Naive thymus-derived CD4-positive, alpha-beta T cell (primary cell): ENCODE measurements around the gene NPB. TPM values are rescaled to one million over a fixed set of nuclear protein-coding genes. Genes with fewer than 3 reads are reported as not detected.
A peak's percentile ranks its signal among the peaks of the same experiment; 100 is the strongest.

Source experiments
- ATAC-seq: fragments of 150-1000 bp; cut with Tn5 transposase; 2 replicates; pipeline ENCODE4 v1.10.0; 2021; ENCODE audit warnings: mild to moderate bottlenecking, moderate library complexity
- CTCF ChIA-PET: fragments of 350-600 bp; sonication (Branson Sonifier 250); formaldehyde crosslinking; loops from one replicate; lab custom pipeline; 2021; ENCODE audit warnings: antibody characterized with exemption; lab: Charles Lee
- POLR2A ChIA-PET: fragments of 350-600 bp; sonication (Branson Sonifier 250); formaldehyde crosslinking; loops from one replicate; lab custom pipeline; 2021; ENCODE audit warnings: antibody characterized with exemption, inconsistent platforms; lab: Charles Lee
- DNase-seq, 9 donors: peaks; one replicate each; pipeline versions ENCODE4 v3.0.0 to v3.0.0-alpha.2; 2020 to 2022; ENCODE audit warnings: mixed read lengths in 1 of 9
- H3K27ac ChIP-seq: one replicate; pipeline ENCODE4 v1.7.0; 2013; ENCODE audit warnings: mild to moderate bottlenecking, low read depth, low read length, moderate library complexity
- H3K27me3 ChIP-seq, 2 donors: one replicate each; pipeline ENCODE4 v1.7.0; 2013; ENCODE audit warnings: low read length in 2 of 2, mild to moderate bottlenecking in 2 of 2, moderate library complexity in 2 of 2; ENCODE audit not compliant: control insufficient read depth in 2 of 2, insufficient read depth in 2 of 2
- H3K36me3 ChIP-seq, 3 experiments: 1 replicate in 2 of 3; 2 replicates in 1 of 3; pipeline ENCODE4 v1.7.0; 2013; ENCODE audit warnings: low read length in 3 of 3, mild to moderate bottlenecking in 3 of 3, moderate library complexity in 1 of 3; ENCODE audit not compliant: insufficient read depth in 3 of 3, control insufficient read depth in 2 of 3
- H3K4me1 ChIP-seq, 2 donors: one replicate each; pipeline ENCODE4 v1.7.0; 2013; ENCODE audit warnings: low read length in 2 of 2, mild to moderate bottlenecking in 2 of 2, moderate library complexity in 1 of 2; ENCODE audit not compliant: control insufficient read depth in 2 of 2, insufficient read depth in 2 of 2
- H3K4me3 ChIP-seq: 2 replicates; pipeline ENCODE4 v1.7.0; 2013; ENCODE audit warnings: mild to moderate bottlenecking, low read length
- H3K9me3 ChIP-seq, 3 experiments: 1 replicate in 2 of 3; 2 replicates in 1 of 3; pipeline ENCODE4 v1.7.0; 2013; ENCODE audit warnings: low read length in 3 of 3; ENCODE audit not compliant: control insufficient read depth in 2 of 3
- H3K27ac Mint-ChIP-seq, 9 donors: one replicate each; pipeline ENCODE4 v1.8.0; 2020 to 2022; ENCODE audit warnings: mixed read lengths in 9 of 9, mild to moderate bottlenecking in 8 of 9, moderate library complexity in 5 of 9, inconsistent platforms in 2 of 9
- H3K27me3 Mint-ChIP-seq, 5 donors: one replicate each; pipeline ENCODE4 v1.8.0; 2021 to 2022; ENCODE audit warnings: mixed read lengths in 5 of 5, mild to moderate bottlenecking in 1 of 5
- H3K36me3 Mint-ChIP-seq, 5 donors: one replicate each; pipeline ENCODE4 v1.8.0; 2020 to 2022; ENCODE audit warnings: mixed read lengths in 5 of 5, mild to moderate bottlenecking in 3 of 5, inconsistent platforms in 1 of 5
- H3K4me1 Mint-ChIP-seq, 7 donors: one replicate each; pipeline ENCODE4 v1.8.0; 2020 to 2022; ENCODE audit warnings: mixed read lengths in 7 of 7, mild to moderate bottlenecking in 3 of 7, inconsistent platforms in 1 of 7
- H3K4me3 Mint-ChIP-seq, 10 donors: one replicate each; pipeline ENCODE4 v1.8.0; 2020 to 2022; ENCODE audit warnings: mild to moderate bottlenecking in 10 of 10, mixed read lengths in 10 of 10, moderate library complexity in 6 of 10, inconsistent platforms in 2 of 10
- H3K9me3 Mint-ChIP-seq, 11 donors: one replicate each; pipeline ENCODE4 v1.8.0; 2020 to 2022; ENCODE audit warnings: mixed read lengths in 11 of 11, mild to moderate bottlenecking in 4 of 11, inconsistent platforms in 1 of 11, moderate library complexity in 1 of 11
- intact Hi-C, 2 donors: fragments of 100-400 bp; cut with micrococcal nuclease; formaldehyde crosslinking; loops; one replicate each; pipeline ENCODE4 v1.15.1; 2023
- polyA plus RNA-seq, 2 donors: library from polyadenylated mRNA; unstranded; fragments of 300-500 nt; fragmentation: Illumina TruSeq; gene quantifications; one replicate each; pipeline ENCODE4 v1.2.3, GENCODE V29; 2021
- total RNA-seq, 6 experiments: library from RNA in 5 of 6; stranded (reverse) in 5 of 6; gene quantifications; 1 replicate in 5 of 6; 2 replicates in 1 of 6; pipeline ENCODE4 v1.2.3 and lab custom pipeline; 2021 to 2026

Gene NPB
- total and polyA plus RNA-seq, 7 experiments from 2014 or later = 0.20 to 0.59 (median 0.51) TPM; not detected in 2

DNA sequence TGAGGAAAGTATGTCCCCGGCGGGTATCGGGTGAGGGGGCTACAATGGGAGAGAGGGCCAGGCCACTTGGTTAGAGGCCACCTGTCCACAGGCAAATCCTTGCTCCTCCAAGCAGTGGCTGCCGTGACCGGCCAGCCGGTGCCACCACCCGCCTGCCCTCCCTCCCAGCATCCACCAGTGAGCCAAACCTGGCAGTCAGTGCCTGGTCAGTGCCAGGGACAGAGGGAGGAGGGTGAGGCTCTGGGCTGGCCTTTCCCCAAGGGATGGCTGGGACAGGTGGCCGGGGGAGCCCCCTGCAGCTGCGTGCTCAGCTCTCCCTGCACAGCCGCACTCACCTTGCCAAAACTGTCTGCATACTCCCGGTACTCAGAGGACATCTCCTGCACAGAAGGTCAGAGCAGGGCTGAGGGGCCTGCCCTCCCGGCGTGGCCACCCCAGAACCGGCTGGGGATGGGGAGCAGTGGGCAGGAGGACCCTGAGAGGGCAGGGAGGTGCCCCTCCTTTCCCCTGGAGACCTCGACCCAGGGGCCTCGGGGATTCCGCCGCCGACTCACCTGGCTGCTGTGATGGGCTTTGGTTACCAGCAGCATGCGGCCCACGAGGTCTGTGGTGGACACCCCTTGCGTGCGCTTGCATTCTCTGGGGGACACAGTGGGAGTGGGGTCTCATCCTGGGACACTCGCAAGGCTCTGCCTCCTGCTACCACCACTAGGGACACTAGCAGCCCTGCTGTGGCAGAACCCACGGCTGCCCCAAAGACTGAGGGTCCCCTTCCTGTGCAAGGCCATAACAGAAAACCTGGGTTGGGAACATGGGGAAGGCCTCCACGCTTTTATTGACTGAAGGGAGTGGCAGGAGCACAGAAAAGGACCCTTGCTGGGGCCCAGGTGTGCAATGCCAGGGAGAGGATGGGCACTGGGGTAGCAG, 5.4 kb downstream of the NPB start:
- Mint-ChIP-seq H3K4me1 (peaks cover 0 to 19% (median 0%) of the 10 kb centered on the region in 7 donors), H3K4me3 (no peak overlapping the region), H3K36me3 (no peaks in the 10 kb centered on the region), H3K9me3 (no peaks in the 10 kb centered on the region), H3K27me3 (no peaks in the 10 kb centered on the region), H3K27ac (no peak overlapping the region)
- Histone ChIP-seq H3K27ac (no peak overlapping the region), H3K36me3 (peaks cover 0 to 54% (median 0%) of the 10 kb centered on the region in 3 experiments), H3K4me1 (peaks cover 7 to 8% of the 10 kb centered on the region in 2 donors), H3K4me3 (no peak overlapping the region), H3K9me3 (no peaks in the 10 kb centered on the region), H3K27me3 (no peaks in the 10 kb centered on the region)
- intact Hi-C loops = no loop called here
- POLR2A ChIA-PET = no interaction called here
- ATAC-seq = no peak
- no peak for DNase-seq
- CTCF ChIA-PET = no interaction called here

DNA sequence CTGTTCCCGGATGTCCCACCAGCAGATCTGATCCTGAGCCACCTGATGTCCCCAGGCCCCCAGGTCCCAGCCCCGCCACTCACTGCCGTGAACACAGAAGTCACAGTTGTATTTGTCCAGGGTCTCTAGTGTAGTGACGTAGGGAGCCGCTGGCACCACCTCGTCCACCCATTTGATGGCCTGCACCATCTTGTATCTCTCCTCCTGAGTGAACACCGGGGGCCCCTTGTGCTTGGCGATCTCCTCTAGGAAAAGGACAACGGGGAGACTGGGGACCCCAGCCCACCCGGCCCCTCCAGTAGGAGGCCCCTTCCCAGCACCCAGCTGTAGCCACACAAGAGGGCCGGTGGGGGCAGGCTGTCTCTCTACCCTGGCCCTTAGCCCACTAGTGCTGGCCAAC, 6.8 kb downstream of the NPB start:
- Mint-ChIP-seq H3K36me3 (peaks cover 0 to 11% (median 4%) of the 10 kb centered on the region in 5 donors), H3K9me3 (no peaks in the 10 kb centered on the region), H3K4me1 (peaks cover 0 to 22% (median 4%) of the 10 kb centered on the region in 7 donors), H3K4me3 (peak overlapping the region in 1 of 10 donors; percentile 9), H3K27me3 (no peaks in the 10 kb centered on the region), H3K27ac (no peak overlapping the region)
- H3K4me1 ChIP-seq = peaks cover 7 to 8% of the 10 kb centered on the region in 2 donors
- H3K36me3 ChIP-seq = peaks cover 4 to 67% (median 7%) of the 10 kb centered on the region in 3 experiments
- no peak overlapping the region for H3K27ac ChIP-seq
- no peak overlapping the region for H3K4me3 ChIP-seq
- CTCF ChIA-PET = no interaction called here
- intact Hi-C loops = no loop called here
- DNase-seq (no peak), ATAC-seq (no peak)
- no peaks in the 10 kb centered on the region for H3K9me3 ChIP-seq
- POLR2A ChIA-PET = no interaction called here
- H3K27me3 ChIP-seq = no peaks in the 10 kb centered on the region

DNA sequence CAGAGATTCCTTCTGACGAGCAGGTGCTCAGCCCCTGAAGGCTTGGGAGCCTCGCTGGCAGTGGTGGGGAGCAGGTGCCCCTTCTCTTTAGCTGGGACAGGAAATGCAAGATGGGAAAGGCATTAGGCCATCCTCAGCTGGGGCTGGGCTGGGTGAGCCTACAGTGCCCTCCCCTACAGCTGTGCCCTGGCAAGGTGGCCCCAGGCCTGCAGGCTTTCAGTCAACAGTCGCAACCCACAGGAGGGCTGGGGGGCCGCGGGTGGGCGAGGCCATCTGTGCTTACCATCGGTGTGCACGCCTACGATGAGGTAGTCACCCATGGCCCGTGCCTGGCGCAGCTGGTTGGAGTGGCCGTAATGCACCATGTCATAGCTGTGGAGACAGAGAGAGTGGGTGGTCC, 7.2 kb downstream of the NPB start:
- CTCF ChIA-PET = no interaction called here

GRCh38 chr17:81909966-81910839, 8.2 kb downstream of the NPB start:
- intact Hi-C loops = loop anchor here (2.0 to 5.0 kb wide), 4 partner anchors 17 to 547 kb away; partner anchors contain the start of genes MAFG (in 2 of the 2), CENPX (in 1 of the 2), LRRC45 (in 1 of the 2) and NARF (in 1 of the 2)
- no peak for DNase-seq
- Mint-ChIP-seq H3K9me3 (no peaks in the 10 kb centered on the region), H3K4me3 (peak overlapping the region; percentile 72 to 92 (median 86)), H3K27ac (peak overlapping the region in 6 of 9 donors; percentile 31 to 85 (median 54)), H3K36me3 (peaks cover 0 to 18% (median 4%) of the 10 kb centered on the region in 5 donors), H3K27me3 (no peaks in the 10 kb centered on the region), H3K4me1 (peaks cover 0 to 22% (median 8%) of the 10 kb centered on the region in 7 donors)
- CTCF ChIA-PET = no interaction called here
- POLR2A ChIA-PET = interaction anchor here (0.6 to 1.4 kb wide), 5 partner anchors 8 to 40 kb away, joined by 3 to 7 read pairs (median 4); no protein-coding TSS in a partner anchor
- Histone ChIP-seq H3K36me3 (peaks cover 12 to 67% (median 18%) of the 10 kb centered on the region in 3 experiments), H3K27ac (peak overlapping the region; percentile 68), H3K4me3 (peak overlapping the region; percentile 70), H3K9me3 (no peaks in the 10 kb centered on the region), H3K4me1 (peaks cover 7 to 8% of the 10 kb centered on the region in 2 donors), H3K27me3 (no peaks in the 10 kb centered on the region)
- ATAC-seq = no peak

More for the DNA sequence above, 7.2 kb downstream of the NPB start:
- Mint-ChIP-seq H3K4me3 (peak overlapping the region in 5 of 10 donors; percentile 12 to 90 (median 55)), H3K27me3 (no peaks in the 10 kb centered on the region), H3K9me3 (no peaks in the 10 kb centered on the region), H3K27ac (peak overlapping the region in 1 of 9 donors; percentile 9), H3K36me3 (peaks cover 0 to 12% (median 4%) of the 10 kb centered on the region in 5 donors), H3K4me1 (peaks cover 0 to 22% (median 4%) of the 10 kb centered on the region in 7 donors)
- DNase-seq = no peak
- Histone ChIP-seq H3K9me3 (no peaks in the 10 kb centered on the region), H3K4me1 (peaks cover 7 to 8% of the 10 kb centered on the region in 2 donors), H3K27ac (no peak overlapping the region), H3K4me3 (no peak overlapping the region), H3K36me3 (peaks cover 4 to 67% (median 11%) of the 10 kb centered on the region in 3 experiments), H3K27me3 (no peaks in the 10 kb centered on the region)
- intact Hi-C loops = no loop called here
- ATAC-seq = no peak
- POLR2A ChIA-PET = no interaction called here

GRCh38 chr17:81910840-81911276, 8.8 kb downstream of the NPB start:
- ChIA-PET POLR2A (interaction anchor here (0.6 to 1.4 kb wide), 5 partner anchors 8 to 225 kb away, joined by 3 to 7 read pairs (median 4); no protein-coding TSS in a partner anchor), CTCF (no interaction called here)
- H3K27ac ChIP-seq = peak overlapping the region; percentile 68
- H3K4me3 ChIP-seq = peak overlapping the region; percentile 70
- no peaks in the 10 kb centered on the region for H3K27me3 Mint-ChIP-seq
- H3K4me1 Mint-ChIP-seq = peaks cover 2 to 27% (median 11%) of the 10 kb centered on the region in 7 donors
- peaks cover 12 to 67% (median 18%) of the 10 kb centered on the region in 3 experiments for H3K36me3 ChIP-seq
- intact Hi-C loops = loop anchor here (1.0 to 5.0 kb wide), 8 partner anchors 16 to 546 kb away; partner anchors contain the start of genes ALYREF (in 2 of the 2), ANAPC11 (in 2 of the 2), MAFG (in 2 of the 2) and P4HB (in 2 of the 2)
- H3K36me3 Mint-ChIP-seq = peaks cover 0 to 21% (median 4%) of the 10 kb centered on the region in 5 donors
- H3K27ac Mint-ChIP-seq = no peak overlapping the region
- no peaks in the 10 kb centered on the region for H3K9me3 Mint-ChIP-seq
- no peaks in the 10 kb centered on the region for H3K27me3 ChIP-seq
- ATAC-seq (no peak), DNase-seq (peak in 1 of 9 donors; percentile 29)
- peaks cover 7 to 8% of the 10 kb centered on the region in 2 donors for H3K4me1 ChIP-seq
- H3K4me3 Mint-ChIP-seq = peak overlapping the region; percentile 72 to 92 (median 86)
- no peaks in the 10 kb centered on the region for H3K9me3 ChIP-seq
